GM18951 (cell line): ENCODE data around the gene PCSK1.

Source experiments
- POLR2A ChIP-seq: IDR thresholded peaks from 4 replicates; pipeline ENCODE4 v1.6.1; 2011; ENCODE audit warnings: mild to moderate bottlenecking; ENCODE audit not compliant: insufficient read length, insufficient read depth; ENCODE audit errors: extremely low read depth
- in situ Hi-C: fragments of 300-500 bp; cut with MboI; formaldehyde crosslinking; loops from one replicate; pipeline ENCODE4 v1.12.0; 2022; ENCODE audit warnings: low sequenced_read_pairs, mixed read lengths, inconsistent platforms; ENCODE audit not compliant: unreplicated experiment

Gene PCSK1

GRCh38 chr5:96342581-96342980 is 90.5 kb downstream of the PCSK1 start:
- in situ Hi-C loops: loop anchor here (10.0 to 25.0 kb wide), 2 partner anchors 262 to 680 kb away; no protein-coding TSS in a partner anchor
- TF ChIP-seq POLR2A: no peak
